Activated CD8-positive, alpha-beta memory T cell treated with anti-CD3 and anti-CD28 coated beads, Interleukin-2, amount 50 U/mL, for 4 hours (primary cell): ENCODE measurements around the gene PSD.
"Not testable (repeated sequence)": the region's sequence is repeated elsewhere in the genome, so short reads cannot be mapped to it uniquely, and the experiment has no call there.

Experiments
- DNase-seq: peaks from one replicate; pipeline ENCODE4 v3.0.0-alpha.2; 2020

The PSD gene

DNA sequence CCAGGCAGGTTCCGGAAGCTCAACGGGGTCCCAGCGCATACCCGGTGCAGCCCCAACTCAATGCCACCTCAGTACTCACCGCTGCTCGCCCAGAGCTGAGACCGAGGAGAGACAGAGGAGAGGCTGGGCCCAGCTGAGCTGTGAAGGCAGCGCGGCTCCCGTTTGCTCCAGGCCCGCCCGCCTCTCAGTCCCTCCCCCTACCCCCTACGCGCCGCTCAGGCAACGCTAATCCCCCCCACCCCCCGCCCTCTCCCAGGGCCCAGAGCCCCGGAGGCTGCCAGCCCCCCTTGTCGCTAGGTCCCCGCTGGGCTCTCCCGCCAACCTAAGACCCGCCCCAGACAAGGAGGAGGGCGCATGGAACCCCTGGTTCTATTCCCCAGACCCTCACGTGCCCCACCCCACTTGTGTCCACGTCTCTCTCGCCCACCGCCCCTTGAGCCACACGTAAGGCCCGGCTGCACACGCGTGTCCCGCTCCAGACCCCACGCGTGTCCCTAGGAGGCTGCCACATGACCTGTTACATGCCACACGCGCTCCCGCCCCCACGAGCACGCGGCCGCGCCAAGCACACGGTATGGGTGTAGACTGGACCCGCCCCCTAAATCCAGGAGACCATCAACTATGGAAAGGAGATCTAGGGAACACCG, at the start of gene PSD:
PSD (minus strand) TSS at position 164 of the 647 bp plus-strand sequence. CDS start 1,747 bp downstream, outside the sequence.
- no peak for DNase-seq

GRCh38 chr10:102467971-102468438, 49.4 kb upstream of the PSD start:
- no peak for DNase-seq

GRCh38 chr10:102467318-102467717, 48.7 kb upstream of the PSD start:
- DNase-seq = no peak

DNA sequence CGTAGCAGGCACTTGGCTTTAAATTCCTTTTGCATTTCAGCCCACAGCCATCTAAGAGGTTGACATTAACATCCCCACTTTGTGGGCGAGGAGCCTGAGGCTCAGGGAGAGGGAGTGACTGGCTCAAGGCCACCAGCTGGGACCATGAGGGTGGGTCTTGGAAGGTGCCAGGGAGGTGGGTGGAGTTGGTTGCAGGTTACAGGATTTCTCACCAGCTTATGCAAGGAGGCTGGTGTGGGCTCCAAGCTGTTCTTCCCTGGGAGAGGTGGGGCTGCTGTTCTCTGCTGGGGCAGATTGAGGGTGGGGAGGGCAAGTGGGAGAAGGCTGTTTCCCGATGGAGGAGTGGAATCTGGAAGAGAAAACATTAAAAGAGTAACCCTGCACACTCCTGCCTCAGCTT, 46.9 kb upstream of the PSD start:
- DNase-seq = no peak

DNA sequence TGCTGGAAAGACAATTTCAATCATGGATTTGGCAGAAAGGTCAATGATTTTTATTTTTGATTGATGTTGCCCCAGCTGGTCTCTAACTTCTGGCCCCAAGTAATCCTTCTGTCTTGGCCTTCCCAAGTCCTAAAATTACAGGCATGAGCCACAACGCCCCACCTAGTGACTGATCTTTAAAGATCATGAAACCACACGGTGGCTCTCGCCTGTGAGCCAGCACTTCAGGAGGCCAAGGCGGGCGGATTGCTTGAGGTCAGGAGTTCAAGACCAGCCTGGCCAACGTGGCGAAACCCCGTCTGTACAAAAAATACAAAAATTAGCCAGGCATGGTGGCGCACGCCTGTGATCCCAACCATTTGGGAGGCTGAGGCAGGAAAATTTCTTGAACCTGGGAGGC, 45.4 kb upstream of the PSD start:
- no peak for DNase-seq

DNA sequence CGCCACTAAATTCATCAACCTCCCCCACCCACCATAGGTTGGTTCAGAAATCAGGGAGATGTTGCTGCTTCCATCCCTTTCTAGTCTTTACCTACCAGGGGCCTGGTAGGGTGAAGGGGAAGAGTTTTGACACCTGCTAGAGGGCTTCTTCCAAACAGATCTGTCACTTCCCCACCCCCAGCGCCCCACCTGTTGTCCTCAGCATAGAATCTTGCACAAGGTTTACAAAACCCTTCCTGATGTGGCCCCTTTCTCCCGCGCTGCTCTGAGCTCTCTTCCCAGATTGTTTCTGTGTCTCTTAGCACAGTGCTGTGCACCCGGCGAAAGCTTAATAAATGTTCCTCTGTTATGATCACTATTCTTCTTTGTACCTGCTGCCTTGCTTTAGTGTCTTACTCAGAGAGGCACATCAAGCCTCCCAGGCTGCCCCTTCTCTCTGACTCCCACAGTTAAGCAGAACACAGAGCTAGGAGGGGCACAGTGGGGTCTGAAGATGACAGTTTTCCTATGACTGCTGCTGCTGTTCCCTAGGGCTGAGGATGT, 44.0 kb upstream of the PSD start:
- no peak for DNase-seq

DNA sequence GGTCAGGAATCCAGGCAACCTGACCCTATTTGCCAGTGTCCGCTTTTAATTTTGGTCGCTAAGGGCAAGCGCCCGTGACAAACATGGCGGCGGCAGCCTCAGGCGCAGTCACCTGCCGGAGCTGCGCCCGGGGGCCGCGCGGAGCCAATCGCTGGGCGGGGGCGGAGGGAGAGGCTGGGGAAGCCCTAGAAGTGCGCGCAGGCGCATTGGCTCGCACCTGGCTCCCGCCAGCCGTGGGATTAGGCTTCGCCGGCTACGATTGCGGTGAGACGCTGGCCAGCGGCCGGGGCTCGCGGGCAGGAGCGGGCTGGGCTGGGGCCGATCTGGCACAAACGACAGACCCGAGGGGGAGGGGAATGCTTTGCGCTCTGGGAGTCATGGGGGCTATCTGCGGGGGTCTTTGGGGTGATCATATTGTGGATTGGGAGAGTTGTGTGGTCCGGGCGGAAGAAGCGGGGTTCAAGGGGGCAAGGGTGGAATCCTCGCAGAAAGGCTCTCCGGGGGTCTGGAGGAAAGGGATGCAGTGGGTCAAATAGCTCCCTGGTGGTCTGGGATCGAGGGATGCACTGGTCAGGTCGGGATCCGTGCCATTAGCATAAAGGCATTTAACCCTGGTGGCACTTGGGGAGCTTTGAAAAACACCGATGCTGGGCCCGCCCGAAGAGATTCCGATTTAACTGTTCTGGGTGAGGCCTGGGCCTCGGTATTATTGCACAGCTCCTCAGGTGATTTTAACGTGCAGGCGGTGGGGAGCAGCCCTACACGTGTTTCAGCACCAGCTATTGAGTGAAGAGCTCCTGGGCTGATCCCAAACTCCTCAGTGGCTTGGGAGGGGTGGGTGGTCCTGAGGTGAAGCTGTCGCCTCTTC, 42.8 kb upstream of the PSD start:
- peak; percentile 93 for DNase-seq

GRCh38 chr10:102460836-102461186, 42.2 kb upstream of the PSD start:
- no peak for DNase-seq

GRCh38 chr10:102458656-102459055, 40.1 kb upstream of the PSD start:
- no peak for DNase-seq

DNA sequence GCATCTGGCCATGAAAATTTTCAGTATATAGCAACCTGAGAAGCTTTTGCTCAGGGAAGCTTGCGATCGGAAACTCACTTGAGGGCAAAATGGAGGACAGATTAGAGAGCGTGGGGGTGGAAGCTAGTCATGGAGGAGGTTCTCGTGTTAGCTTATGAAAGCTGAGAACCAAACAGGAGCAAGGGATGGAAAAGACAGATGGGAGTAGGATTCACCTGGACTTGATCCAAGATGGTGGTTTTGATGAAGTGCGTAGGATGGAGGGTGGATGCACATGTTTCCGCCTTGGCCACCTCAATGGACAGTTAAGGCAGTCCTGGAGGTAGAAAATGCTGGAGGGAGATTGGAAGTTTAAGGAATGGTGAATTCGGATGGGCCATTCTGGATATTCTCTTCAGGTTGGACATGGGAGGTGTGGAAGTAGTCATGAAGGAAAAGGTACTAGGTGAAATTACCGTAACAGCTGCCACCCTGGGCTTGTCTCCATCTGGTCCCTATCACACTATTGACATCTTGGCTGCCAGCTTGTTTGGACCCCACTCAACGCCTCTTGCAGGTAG, 39.1 kb upstream of the PSD start:
- no peak for DNase-seq

DNA sequence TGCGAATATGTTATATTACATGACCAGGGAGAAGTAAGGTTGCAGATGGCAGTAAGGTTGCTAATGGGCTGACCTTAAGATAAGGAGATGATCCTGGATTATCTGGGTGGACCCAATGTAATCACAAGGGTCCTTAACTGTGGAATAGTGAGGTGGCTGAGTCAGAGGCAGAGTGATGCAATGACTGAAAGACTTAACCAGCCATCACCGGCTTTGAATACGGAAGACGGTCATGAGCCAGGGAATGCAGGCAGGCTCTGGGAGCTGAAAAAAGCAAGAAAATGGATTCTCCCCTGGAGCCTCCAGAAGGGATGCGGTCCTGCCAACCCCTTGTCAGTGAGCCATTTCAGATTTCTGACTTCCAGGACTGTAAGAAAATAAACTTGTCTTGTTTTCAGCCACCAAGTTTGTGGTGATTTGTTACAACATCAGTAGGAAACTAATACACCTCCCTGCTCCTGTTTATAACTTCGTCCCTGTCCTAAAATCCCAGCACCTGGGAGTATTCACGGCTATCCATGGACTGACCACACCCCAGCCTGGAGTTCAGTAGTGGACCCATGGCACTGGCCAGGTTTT, 37.4 kb upstream of the PSD start:
- DNase-seq = no peak

GRCh38 chr10:102454662-102455487, 36.3 kb upstream of the PSD start:
- DNase-seq = not testable (repeated sequence)

DNA sequence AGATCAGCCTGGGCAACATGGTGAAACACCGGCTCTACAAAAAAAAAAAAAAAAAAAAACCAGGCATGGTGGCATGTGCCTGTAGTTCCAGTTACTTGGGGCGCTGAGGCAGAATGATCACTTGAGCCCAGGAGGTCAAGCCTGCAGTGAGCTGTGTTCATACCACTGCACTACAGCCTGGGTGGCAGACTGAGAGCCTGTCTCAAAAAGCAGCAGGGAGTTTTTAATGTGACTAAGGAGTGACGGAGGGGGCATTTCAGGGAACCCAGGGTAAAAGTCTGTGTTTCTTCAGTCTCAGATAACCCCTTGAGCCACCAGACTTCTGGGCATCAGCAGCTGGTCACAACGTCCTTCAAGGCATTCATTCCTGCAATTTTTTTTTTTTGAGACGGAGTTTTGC, 34.9 kb upstream of the PSD start:
- DNase-seq = no peak

DNA sequence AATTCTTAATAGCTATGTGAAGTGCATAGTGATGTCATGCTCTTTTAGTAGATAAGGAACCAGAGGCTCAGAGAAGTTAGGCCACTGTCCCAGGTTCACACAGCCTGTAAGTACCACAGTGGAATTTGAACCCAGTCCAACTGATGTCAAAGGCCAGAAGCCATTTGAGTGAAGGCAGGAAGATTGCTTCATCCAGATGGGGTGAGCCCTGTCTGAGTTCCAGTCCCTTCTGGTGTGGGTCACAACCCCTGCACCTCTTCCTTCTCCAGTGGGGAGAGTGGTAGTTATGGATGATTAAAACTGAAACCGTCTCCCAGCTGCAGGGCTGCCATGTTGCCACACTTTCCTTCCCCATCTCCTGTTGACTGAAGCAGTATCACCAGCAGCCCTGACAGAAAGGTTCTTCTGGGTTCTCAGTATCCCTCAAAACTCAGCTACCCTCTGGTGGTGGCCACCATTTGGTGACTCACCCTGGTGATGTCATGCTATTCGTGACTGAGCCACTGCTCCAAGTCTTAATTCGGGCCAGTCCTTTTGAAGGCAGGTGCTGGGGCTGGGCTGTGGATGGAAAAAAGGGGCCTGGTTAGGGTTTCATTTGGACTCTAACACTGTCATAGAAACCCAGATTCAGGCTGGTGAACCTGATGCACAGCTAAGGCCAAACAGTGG, 34.2 kb upstream of the PSD start:
- DNase-seq = peak; percentile 51

DNA sequence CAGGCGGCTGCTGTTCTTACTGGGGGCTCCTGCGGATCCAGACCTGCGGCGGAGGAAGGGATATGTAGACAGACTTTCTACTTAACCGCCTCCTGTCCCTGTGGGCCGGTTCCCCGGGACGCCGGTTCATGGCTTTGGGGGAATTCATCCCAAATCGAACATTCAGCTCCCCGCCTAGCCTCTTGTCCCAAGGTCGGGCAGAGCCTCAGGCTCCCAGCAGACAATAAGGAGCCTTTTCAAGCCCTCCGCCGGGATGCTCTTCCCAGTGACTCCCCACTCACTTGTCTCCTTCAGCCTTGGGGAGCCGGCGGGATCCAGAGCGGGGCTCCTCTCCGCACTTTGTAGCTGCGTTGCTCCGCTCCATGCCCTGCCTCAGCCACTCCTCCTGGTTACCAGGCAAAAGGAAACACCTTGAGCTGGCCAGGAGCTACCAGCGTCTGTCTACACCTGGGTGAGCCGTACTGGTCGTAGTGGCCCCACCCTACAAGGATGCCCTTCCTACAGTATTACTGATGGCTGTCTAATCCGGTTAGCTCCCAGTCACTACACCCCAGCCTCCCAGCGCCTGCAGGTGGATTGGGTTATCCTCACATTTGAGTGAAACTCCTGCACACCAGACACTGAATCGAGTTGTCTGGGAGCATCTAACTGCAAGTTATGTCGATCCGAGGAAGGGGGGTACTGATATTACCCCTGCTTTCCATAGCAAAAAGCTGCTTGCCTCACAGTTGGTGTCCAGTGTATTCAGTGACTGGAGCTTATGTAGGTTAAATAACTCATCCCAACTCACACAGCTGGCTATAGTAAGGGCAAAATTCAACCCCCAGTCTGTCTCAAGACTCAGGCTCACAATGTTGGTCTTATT, 32.8 kb upstream of the PSD start, which contains the start of gene C10orf95:
C10orf95 (minus strand) TSS at position 439 of the 865 bp plus-strand sequence. CDS start 450 bp downstream, outside the sequence.
- DNase-seq = no peak

- DNase-seq = peak; percentile 89
Observed at GRCh38 chr10:102450374-102451104, 32.0 kb upstream of the PSD start.

DNA sequence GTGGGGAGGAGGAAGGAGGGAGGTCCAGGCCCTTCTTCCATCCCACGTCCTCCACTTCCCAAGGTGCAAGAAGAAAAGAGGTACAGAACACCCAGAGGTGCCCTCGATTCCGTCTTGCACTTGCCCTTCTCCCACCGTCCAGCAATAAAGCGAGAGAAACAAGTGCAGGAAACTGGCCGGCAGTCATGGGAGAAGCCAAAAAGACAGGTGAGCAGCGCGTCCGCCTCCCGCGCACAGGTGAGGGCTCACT, 31.5 kb upstream of the PSD start:
- DNase-seq = no peak

GRCh38 chr10:102449321-102450123, 30.9 kb upstream of the PSD start:
- peak; percentile 84 for DNase-seq

DNA sequence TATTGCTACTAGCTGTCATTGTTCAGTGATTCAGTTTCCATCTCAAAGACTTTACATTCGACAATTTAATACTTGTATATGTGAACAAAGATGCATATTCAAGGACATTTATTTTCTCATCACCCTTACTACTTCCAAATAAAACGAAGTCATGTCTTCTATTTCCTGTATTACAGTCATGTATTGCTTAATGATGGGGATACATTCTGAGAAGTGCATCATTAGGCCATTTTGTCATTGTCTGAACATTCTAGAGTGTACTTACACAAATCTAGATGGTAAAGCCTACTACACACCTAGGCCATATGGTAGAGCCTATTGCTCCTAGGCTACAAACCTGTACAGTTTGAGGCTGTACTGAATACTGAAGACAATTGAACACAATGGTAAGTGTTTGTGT, 26.3 kb upstream of the PSD start:
- no peak for DNase-seq
